Activated CD4-positive, alpha-beta T cell treated with anti-CD3 and anti-CD28 coated beads, Interleukin-2, Interleukin-4, amounts not matched to agents 100 ng/mL and 50 ng/mL, durations not matched to agents 16 hours and 8 hours (primary cell): ENCODE measurements around the gene ABCD3.
"Not testable (repeated sequence)": the region's sequence is repeated elsewhere in the genome, so short reads cannot be mapped to it uniquely, and the experiment has no call there.

Source experiments
- DNase-seq: peaks from one replicate; pipeline ENCODE4 v3.0.0-alpha.2; 2020; ENCODE audit warnings: low spot score

ABCD3 gene

GRCh38 chr1:94550800-94551241, 132.6 kb downstream of the ABCD3 start:
- DNase-seq = no peak

GRCh38 chr1:94551449-94551848, 133.3 kb downstream of the ABCD3 start:
- DNase-seq = no peak

GRCh38 chr1:94552071-94552586, 133.9 kb downstream of the ABCD3 start:
- no peak for DNase-seq

GRCh38 chr1:94553323-94553730, 135.1 kb downstream of the ABCD3 start:
- no peak for DNase-seq

- no peak for DNase-seq
Observed at GRCh38 chr1:94553931-94554330, 135.7 kb downstream of the ABCD3 start.

- no peak for DNase-seq
Observed at GRCh38 chr1:94554580-94554979, 136.4 kb downstream of the ABCD3 start.

- no peak for DNase-seq
Observed at GRCh38 chr1:94555091-94555490, 136.9 kb downstream of the ABCD3 start.

- DNase-seq = no peak
Observed at GRCh38 chr1:94559921-94560320, 141.7 kb downstream of the ABCD3 start.

GRCh38 chr1:94560333-94560732, 142.1 kb downstream of the ABCD3 start:
- no peak for DNase-seq

GRCh38 chr1:94562519-94563260, 144.5 kb downstream of the ABCD3 start:
- DNase-seq = no peak

- no peak for DNase-seq
Observed at GRCh38 chr1:94565901-94566300, 147.7 kb downstream of the ABCD3 start.

GRCh38 chr1:94566436-94566835, 148.2 kb downstream of the ABCD3 start:
- not testable (repeated sequence) for DNase-seq

- DNase-seq = not testable (repeated sequence)
Observed at GRCh38 chr1:94567975-94568607, 149.9 kb downstream of the ABCD3 start.
